GOT3 (cell line): ENCODE data around the gene MOCS1.

Source experiments
- DNase-seq: peaks from one replicate; lab custom pipeline; 2025; ENCODE audit warnings: mixed read lengths; lab: John Stamatoyannopoulos, UW

MOCS1 gene

GRCh38 chr6:39948199-39948791 lies 14.0 kb upstream of the MOCS1 start:
- no peak for DNase-seq

- DNase-seq: no peak
Observed at GRCh38 chr6:39947611-39948068, 13.4 kb upstream of the MOCS1 start.

- DNase-seq: no peak
Observed at GRCh38 chr6:39945626-39946025, 11.4 kb upstream of the MOCS1 start.

- no peak for DNase-seq
Observed at GRCh38 chr6:39942903-39943580, 8.8 kb upstream of the MOCS1 start.

GRCh38 chr6:39941820-39942219 lies 7.6 kb upstream of the MOCS1 start:
- DNase-seq: no peak

- DNase-seq: no peak
Observed at GRCh38 chr6:39941138-39941537, 6.9 kb upstream of the MOCS1 start.

- no peak for DNase-seq
Observed at GRCh38 chr6:39938773-39939654, 4.8 kb upstream of the MOCS1 start.

- no peak for DNase-seq
Observed at GRCh38 chr6:39937686-39938333, 3.5 kb upstream of the MOCS1 start.

GRCh38 chr6:39936857-39937256 lies 2.6 kb upstream of the MOCS1 start:
- no peak for DNase-seq

- no peak for DNase-seq
Observed at GRCh38 chr6:39935241-39935640, 979 bp upstream of the MOCS1 start.

- DNase-seq: no peak
Observed at GRCh38 chr6:39933669-39934130, 562 bp downstream of the MOCS1 start.

GRCh38 chr6:39932386-39932910 lies 1.8 kb downstream of the MOCS1 start:
- DNase-seq: no peak

GRCh38 chr6:39931607-39932006 lies 2.7 kb downstream of the MOCS1 start:
- no peak for DNase-seq

- DNase-seq: no peak
Observed at GRCh38 chr6:39930540-39930939, 3.7 kb downstream of the MOCS1 start.

- no peak for DNase-seq
Observed at GRCh38 chr6:39929733-39930461, 4.4 kb downstream of the MOCS1 start.

GRCh38 chr6:39929039-39929732 lies 5.1 kb downstream of the MOCS1 start:
- DNase-seq: no peak

- DNase-seq: no peak
Observed at GRCh38 chr6:39927159-39927558, 7.1 kb downstream of the MOCS1 start.

GRCh38 chr6:39926668-39927067 lies 7.6 kb downstream of the MOCS1 start:
- DNase-seq: no peak

GRCh38 chr6:39925931-39926290 lies 8.4 kb downstream of the MOCS1 start:
- no peak for DNase-seq

- DNase-seq: no peak
Observed at GRCh38 chr6:39925191-39925930, 8.9 kb downstream of the MOCS1 start.
